PFSK-1 (cell line): ENCODE results near the gene TNFRSF1B.

ENCODE experiments used
- FOXP2 ChIP-seq: optimal IDR thresholded peaks from 2 replicates; pipeline ENCODE3; 2011; ENCODE audit warnings: borderline replicate concordance, control low read depth, inconsistent platforms; ENCODE audit not compliant: insufficient read depth; ENCODE audit errors: extremely low read length, extremely low read depth
- POLR2AphosphoS5 ChIP-seq: IDR thresholded peaks from 2 replicates; pipeline ENCODE4 v1.6.1; 2012; ENCODE audit warnings: low read depth, mild to moderate bottlenecking, control low read depth, low read length, moderate library complexity
- REST ChIP-seq, 2 experiments: IDR thresholded peaks; 2 replicates each; pipeline versions ENCODE4 v1.6.1 to v1.8.0; 2011 to 2012; ENCODE audit warnings: low read depth in 2 of 2, low read length in 2 of 2, control low read depth in 1 of 2, inconsistent platforms in 1 of 2, mild to moderate bottlenecking in 1 of 2, moderate library complexity in 1 of 2; ENCODE audit not compliant: insufficient read depth in 1 of 2
- SIN3A ChIP-seq: IDR thresholded peaks from 2 replicates; pipeline ENCODE4 v1.6.1; 2012; ENCODE audit warnings: mild to moderate bottlenecking, low read length, moderate library complexity, borderline replicate concordance; ENCODE audit not compliant: insufficient read depth
- TAF1 ChIP-seq: IDR thresholded peaks from 2 replicates; pipeline ENCODE4 v1.6.1; 2012; ENCODE audit warnings: low read length, control low read depth, borderline replicate concordance; ENCODE audit not compliant: insufficient read depth

Gene TNFRSF1B

GRCh38 chr1:12152113-12152891 is 14.5 kb upstream of the TNFRSF1B start:
- no peak for TF ChIP-seq TAF1
- TF ChIP-seq POLR2AphosphoS5, result no peak
- TF ChIP-seq FOXP2, result no peak
- no peak for TF ChIP-seq REST (IDR thresholded peaks at IDR 0.05; ENCODE audit: insufficient read depth in 1 of 2, low read depth in 2 of 2, low read length in 2 of 2)
- no peak for TF ChIP-seq SIN3A

DNA sequence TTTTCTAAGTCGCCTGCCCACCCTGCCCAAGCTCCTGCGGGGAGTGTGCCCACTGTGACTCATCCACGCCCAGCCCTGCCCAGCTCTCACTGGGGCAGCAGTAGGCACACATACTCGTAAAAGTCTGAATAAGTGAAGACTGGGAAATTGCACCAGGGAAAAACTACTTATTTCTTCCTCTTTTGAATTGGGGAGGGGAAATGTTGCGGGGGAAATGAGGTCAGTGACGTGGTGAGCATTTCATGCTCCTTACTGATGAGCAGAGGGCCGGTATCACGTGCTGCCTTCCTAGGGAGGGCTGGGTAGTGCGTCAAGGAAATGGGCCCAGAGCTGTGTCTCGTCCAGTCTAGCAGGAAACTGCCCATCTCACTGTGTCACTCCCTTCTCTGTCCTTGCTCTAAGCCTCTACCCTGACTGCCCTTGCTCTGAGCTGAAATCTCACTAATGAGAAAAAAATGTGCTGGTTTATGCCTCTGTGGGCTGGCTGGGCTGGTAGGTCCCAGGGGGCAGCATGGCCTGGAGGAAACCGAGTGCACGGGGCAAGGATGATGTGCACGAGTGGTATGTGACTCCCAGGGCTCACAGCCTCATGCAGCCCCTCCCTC is 13.5 kb upstream of the TNFRSF1B start:
- peak; percentile 12 for TF ChIP-seq FOXP2
- TF ChIP-seq SIN3A, result no peak

- TF ChIP-seq FOXP2 (no peak), REST (IDR thresholded peaks at IDR 0.05; ENCODE audit: insufficient read depth in 1 of 2, low read depth in 2 of 2, low read length in 2 of 2) (no peak), TAF1 (no peak), SIN3A (no peak), POLR2AphosphoS5 (no peak)
Observed at GRCh38 chr1:12155328-12155727, 11.5 kb upstream of the TNFRSF1B start.

DNA sequence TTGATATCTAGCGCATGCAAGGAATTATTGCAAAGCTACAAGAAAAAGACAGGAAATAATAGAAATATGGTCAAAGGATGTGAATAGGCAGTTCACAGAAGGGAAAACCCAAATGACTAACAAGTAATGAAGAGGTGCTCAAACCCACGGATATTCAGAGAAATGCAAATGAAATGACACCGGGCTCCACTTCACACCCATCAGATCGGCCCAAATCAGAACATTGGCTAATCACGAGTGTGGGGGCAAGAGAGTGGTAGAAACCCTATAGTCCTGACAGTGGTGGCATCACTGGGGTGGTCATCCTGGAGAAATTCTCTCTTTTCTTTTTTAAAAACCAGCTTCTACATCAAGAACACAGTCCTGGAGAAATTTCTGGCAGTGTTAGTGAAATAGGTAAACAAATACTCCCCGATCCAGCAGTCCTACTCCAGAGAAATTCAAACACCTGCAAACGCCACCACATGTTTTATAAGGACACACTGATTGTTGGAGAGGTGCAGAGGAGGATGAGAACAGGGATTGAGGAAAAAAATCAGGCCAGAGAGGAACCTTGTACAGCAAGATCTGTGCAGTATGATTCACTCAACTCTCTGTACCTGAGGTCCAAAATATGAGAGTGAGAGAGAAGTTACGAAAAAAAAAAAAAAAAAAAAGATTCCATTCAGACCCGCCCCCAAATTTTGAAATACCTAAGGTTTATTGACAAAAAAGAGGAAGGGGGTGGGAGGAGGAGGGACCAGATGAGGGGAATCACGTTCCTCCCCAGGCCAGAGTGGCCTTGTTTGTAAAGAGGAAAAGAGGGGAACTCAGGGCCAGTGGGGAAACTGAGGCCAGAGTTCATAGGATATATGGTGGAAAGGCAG is 9.2 kb upstream of the TNFRSF1B start:
- TF ChIP-seq REST (IDR thresholded peaks at IDR 0.05; ENCODE audit: insufficient read depth in 1 of 2, low read depth in 2 of 2, low read length in 2 of 2) (no peak), SIN3A (no peak), FOXP2 (no peak), TAF1 (no peak), POLR2AphosphoS5 (no peak)

DNA sequence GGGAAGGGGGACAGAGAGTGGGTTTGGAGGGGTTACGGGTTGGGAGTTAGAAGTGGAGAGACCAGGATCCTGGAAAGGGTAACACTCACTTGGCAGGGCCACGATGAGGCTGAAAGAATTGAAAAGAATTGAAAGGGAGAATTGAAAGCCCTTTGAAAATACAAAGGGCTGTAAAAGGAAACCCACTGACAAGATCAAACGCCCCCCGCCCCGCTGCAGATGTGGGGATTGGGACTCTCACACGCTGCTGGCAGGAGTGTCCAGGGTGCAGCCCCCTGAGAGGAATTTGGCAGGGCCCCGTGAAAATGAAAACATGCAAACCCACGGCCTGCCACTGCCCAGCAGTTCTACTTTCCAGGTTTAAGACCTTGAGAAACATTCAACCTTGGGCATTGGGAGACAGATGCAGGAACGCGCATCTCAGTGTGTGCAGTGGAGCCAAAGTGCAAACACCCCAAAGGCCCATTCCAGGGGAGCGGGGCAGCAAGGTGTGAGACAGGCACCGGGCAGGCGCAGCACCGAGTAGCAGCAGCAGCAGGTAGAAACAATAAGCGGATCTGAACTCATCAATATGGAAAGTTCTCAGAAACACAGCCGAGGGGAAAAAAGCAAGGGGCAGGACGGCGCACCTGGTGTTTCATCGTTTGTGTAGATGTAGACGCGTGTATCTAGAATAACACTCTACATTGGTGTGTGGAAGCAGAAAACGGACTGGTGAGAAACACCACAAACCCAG is 8.3 kb upstream of the TNFRSF1B start:
- no peak for TF ChIP-seq POLR2AphosphoS5
- no peak for TF ChIP-seq REST (IDR thresholded peaks at IDR 0.05; ENCODE audit: insufficient read depth in 1 of 2, low read depth in 2 of 2, low read length in 2 of 2)
- TF ChIP-seq TAF1, result no peak
- no peak for TF ChIP-seq FOXP2
- no peak for TF ChIP-seq SIN3A
